HG03060 (cell line): ENCODE measurements around the gene AFAP1L2.
A peak's percentile ranks its signal among the peaks of the same experiment; 100 is the strongest.

Experiments
- ATAC-seq: cut with Tn5 transposase; IDR thresholded peaks from one replicate; pipeline ENCODE4 v1.9.1; 2021; ENCODE audit warnings: low read depth, moderate number of reproducible peaks; ENCODE audit not compliant: unreplicated experiment

Gene AFAP1L2

GRCh38 chr10:114316744-114317143 is 87.6 kb downstream of the AFAP1L2 start:
- no peak for ATAC-seq

GRCh38 chr10:114315566-114316420 is 88.5 kb downstream of the AFAP1L2 start:
- no peak for ATAC-seq

GRCh38 chr10:114313866-114314265 is 90.4 kb downstream of the AFAP1L2 start:
- no peak for ATAC-seq

GRCh38 chr10:114313139-114313538 is 91.2 kb downstream of the AFAP1L2 start:
- ATAC-seq: no peak

DNA sequence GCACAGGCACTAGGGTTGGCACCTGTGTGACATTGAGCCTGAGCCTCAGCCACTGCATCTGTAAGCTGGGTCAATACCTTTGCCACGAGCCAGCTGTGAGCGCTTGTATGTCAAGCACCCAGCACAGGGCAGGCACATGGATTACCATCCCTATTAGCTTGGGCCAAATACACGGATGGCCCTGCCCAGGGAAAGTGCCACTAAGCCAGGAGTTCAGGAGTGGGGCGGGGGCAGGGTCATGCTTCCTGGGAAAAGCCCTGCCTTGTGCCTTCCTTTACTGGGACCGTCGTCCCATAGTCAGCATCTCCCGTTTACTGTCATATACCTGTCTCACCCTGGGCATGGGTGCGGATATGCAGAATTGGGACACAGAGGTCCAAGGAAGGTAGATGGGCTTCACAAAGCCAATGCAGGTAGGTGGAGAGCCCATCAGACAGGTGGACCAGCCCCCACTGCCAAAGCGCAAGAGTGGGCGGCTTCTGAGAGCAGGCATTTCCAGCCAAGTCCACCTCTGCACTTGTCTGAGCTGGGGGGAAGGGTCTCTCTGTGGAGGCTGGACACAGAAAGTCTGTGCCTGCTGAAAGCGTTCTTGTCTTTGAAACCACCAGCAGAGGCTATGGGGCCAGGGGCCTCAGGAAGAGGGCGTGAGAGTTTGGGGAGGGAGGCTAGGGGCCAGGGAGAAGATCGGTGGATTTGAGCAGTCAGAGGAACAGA is 92.6 kb downstream of the AFAP1L2 start:
- no peak for ATAC-seq

- no peak for ATAC-seq
Observed at GRCh38 chr10:114311023-114311422, 93.3 kb downstream of the AFAP1L2 start.

DNA sequence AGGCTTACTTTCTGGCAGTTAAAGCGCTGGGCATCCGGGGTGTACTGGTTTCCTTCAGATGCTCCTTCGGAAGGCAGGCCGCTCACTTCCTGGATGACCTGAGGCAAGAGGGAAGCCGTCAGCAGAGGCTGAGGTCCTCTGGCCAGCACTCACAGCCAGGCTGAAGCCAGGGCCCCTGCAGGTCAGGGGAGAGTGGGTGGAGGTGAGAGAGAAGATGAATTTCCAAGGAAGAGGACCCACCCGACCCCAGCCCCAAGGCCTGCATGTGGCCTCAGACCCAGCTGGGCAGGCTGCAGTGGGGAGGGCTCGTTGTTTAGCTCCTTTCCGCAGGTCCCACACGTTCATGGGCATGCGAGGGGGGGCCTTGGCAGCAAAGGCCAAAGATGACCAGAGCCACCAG is 94.0 kb downstream of the AFAP1L2 start:
- no peak for ATAC-seq

DNA sequence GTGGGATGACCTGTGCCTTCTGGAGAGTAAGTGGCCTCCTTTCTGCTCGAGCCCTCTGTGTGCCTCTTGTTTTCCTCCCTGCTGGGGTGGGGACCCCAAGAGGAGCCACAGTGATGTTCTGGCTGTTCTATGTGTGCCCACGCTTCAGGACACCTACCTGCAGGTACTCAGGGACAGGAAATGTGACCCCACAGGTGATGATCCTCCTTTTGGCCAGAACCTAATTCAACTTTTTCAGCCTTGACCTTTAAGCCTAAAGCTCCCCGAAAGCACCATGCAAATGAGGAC is 95.0 kb downstream of the AFAP1L2 start:
- no peak for ATAC-seq

GRCh38 chr10:114308531-114309363 is 95.6 kb downstream of the AFAP1L2 start:
- no peak for ATAC-seq

DNA sequence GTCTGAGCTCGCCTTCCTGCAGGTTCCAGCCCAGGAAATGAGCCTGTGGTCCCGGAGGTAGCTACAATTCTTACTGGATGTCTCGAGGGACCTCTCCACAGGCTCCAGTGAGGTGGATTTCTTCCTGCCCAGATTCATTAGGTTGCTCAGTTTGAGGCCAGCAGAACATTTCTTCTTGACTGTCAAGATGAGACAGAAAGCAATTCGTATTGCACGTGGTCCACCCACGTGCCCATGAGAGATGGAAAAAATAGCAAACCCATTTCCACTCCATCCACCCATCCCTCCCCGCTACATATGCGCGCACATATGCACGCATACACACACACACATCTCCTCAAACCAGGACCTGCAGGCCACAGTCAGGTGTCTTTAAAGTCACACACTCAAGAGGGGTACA is 96.6 kb downstream of the AFAP1L2 start:
- no peak for ATAC-seq

DNA sequence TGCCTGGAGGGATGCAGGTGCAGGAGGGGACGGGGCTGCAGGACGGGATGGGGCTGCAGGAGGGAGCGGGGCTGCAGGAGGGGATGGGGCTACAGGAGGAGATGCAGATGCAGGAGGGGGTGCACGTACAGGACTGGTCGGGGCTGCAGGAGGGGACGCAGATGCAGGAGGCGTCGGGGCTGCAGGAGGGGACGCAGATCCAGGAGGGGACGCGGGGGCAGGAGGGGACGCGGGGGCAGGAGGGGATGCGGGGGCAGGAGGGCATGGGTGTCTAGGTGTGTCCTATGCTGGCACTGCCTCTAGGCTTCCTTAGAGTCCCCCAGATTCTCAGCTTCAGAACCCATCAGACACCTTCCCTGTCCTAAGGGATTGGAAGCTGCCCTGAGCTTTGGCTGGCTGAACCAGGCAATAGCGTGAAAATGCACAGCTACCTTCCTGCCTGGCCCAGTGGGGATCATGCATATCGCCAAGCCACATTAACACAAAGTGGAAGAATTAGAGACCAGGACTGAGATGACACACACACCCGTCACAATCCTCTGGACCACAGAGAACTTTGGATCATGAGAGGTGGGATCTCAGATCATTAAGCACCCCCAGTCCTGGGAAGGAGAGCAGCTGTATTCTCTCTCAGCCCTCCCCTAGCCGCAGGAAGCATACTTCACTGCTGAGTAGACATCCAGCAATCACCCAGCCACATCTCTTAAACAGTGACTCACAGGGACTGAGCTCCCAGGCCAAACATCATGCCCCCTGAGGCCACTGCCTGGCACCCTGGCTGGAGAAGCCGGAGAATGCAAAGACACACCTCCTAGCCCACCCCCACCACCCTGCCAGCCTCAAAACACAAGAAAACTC is 98.0 kb downstream of the AFAP1L2 start:
- no peak for ATAC-seq

DNA sequence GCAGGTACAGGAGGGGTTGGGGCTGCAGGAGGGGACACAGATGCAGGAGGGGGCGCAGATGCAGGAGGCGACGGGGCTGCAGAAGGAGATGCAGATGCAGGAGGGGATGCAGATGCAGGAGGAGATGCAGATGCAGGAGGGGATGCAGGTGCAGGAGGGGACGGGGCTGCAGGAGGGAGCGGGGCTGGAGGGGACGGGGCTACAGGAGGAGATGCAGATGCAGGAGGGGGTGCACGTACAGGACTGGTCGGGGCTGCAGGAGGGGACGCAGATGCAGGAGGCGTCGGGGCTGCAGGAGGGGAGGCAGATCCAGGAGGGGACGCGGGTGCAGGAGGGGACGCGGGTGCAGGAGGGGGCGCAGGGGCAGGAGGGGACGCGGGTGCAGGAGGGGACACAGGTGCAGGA is 98.8 kb downstream of the AFAP1L2 start:
- ATAC-seq: no peak

- ATAC-seq: no peak
Observed at GRCh38 chr10:114304571-114305421, 99.5 kb downstream of the AFAP1L2 start.

GRCh38 chr10:114304017-114304570 is 100.2 kb downstream of the AFAP1L2 start:
- peak; percentile 70 for ATAC-seq

GRCh38 chr10:114303556-114303955 is 100.7 kb downstream of the AFAP1L2 start:
- ATAC-seq: no peak

DNA sequence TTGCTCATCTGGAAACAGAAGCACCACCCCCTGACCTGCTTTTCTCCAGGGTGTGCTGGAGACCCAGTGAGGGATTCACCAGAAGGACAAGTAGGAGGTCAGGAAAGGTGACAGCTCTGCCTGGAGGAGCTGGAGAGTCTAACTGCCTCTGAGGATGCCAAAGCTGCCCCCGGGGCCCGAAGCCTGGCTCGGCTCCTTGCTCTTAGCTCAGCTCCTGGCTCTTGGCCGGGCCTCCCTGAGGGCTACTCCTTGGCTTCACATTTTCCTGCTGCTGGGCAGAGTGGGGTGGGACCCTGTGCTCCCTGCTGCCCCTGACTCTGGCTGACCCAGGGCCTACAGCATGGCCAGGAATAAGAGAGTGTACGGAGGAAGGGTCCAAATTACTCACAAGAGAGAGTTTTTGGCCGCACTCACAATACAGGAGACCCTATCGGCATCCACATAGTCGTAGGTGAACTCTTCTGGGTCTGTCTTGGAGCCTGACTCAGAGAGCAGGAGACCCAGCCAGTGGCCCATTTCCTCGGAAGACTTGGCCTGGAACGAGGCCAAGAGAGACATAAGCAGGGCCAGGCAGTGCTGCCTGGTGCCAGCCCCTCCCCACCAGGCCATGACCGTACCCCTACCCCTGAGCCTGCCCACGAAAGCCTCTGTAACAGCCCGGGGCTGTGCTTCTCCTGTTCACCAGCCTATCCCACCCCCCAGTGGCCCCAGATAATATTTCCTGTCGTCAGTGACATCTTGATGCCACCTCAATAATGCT is 102.2 kb downstream of the AFAP1L2 start:
- ATAC-seq: no peak

DNA sequence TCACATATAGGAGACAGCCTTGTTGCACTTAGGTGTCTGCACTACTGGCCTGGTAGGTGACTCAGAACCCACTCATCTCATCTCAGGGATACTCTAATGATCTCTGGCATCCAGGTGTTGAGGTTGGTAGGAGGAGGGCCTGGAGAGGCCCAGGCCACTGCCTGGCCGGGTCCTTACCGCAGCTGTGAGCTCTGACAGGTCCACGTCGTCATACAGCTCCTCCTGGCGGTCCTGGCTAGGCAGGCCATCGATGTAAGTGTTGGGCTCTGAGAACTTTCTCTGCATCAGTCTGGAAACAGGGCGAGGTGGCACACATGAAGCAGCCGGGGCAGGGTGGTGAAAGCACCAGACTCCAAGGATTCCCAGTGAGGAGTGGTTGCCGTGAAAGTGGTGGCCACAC is 103.1 kb downstream of the AFAP1L2 start:
- no peak for ATAC-seq

- ATAC-seq: no peak
Observed at GRCh38 chr10:114300036-114300645, 104.2 kb downstream of the AFAP1L2 start.
